SK-N-SH (cell line): Measurements from ENCODE around the gene ZG16B.

Experiments
- CTCF ChIP-seq: fragments of 200-600 bp; sonication (generic); IDR thresholded peaks from 2 replicates; pipeline ENCODE4 v1.6.1; 2017; ENCODE audit warnings: antibody characterized with exemption, mild to moderate bottlenecking, moderate library complexity
- FOXJ3 ChIP-seq: sonication (generic); formaldehyde crosslinking; IDR thresholded peaks from 2 replicates; pipeline ENCODE4 v1.5.1; 2020; ENCODE audit warnings: mild to moderate bottlenecking, missing genetic modification reagents
- GABPA ChIP-seq: IDR thresholded peaks from 2 replicates; pipeline ENCODE4 v1.4.0; 2012; ENCODE audit warnings: low read depth, mild to moderate bottlenecking
- POLR2AphosphoS5 ChIP-seq: IDR thresholded peaks from 2 replicates; pipeline ENCODE4 v1.6.1; 2012; ENCODE audit warnings: low read depth, low read length
- YY1 ChIP-seq: IDR thresholded peaks from 2 replicates; pipeline ENCODE4 v1.4.0; 2012; ENCODE audit warnings: low read depth, mild to moderate bottlenecking
- TF ChIP-seq, protein P1 (sequence below): IDR thresholded peaks from 2 replicates; pipeline ENCODE4 v1.4.0; 2012; ENCODE audit warnings: low read depth

DNA sequence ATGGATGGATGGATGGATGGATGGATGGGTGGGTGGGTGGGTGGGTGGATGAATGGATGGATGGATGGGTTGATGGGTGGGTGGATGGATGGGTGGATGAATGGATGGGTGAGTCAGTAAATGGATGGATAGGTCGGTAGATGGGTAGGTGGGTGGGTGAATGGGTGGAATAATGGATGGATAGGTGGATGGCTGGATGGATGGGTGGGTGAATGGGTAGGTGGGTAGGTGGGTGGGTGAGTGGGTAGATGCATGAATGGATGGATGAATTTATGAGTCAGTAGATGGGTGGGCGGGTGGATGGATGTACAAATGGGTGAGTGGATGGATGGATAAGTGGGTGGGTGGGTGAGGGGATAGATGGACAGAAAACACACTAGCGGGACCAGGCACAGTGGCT lies 4.9 kb downstream of the ZG16B start:
- TF ChIP-seq, protein P1, sequence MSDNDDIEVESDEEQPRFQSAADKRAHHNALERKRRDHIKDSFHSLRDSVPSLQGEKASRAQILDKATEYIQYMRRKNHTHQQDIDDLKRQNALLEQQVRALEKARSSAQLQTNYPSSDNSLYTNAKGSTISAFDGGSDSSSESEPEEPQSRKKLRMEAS: no peak
- TF ChIP-seq POLR2AphosphoS5: no peak
- no peak for TF ChIP-seq GABPA
- TF ChIP-seq CTCF: no peak
- no peak for TF ChIP-seq YY1
- no peak for TF ChIP-seq FOXJ3 (CRISPR knock-in tag)
